ENCODE data around the gene SDK1.

GRCh38 chr7:4195660-4196059, 894.6 kb downstream of the SDK1 start:
- TF ChIP-seq CTCF (IDR thresholded peaks at IDR 0.05) (no peak), POLR2A (IDR thresholded peaks at IDR 0.05) (no peak)
